Neuronal stem cell (in vitro differentiated cells): ENCODE measurements around the gene TLR9.

Source experiments
- DNase-seq: peaks from one replicate; pipeline ENCODE4 v3.0.0-alpha.2; 2013; ENCODE audit warnings: low spot score
- H2AFZ ChIP-seq: one replicate; pipeline ENCODE4 v1.6.1; 2013; ENCODE audit warnings: mild to moderate bottlenecking, low read length, inconsistent platforms
- H2AK5ac ChIP-seq: 2 replicates; pipeline ENCODE4 v1.6.1; 2013; ENCODE audit warnings: low read depth, mild to moderate bottlenecking, inconsistent platforms, low read length, moderate library complexity, mixed read lengths
- H2BK120ac ChIP-seq: 2 replicates; pipeline ENCODE4 v1.6.1; 2013; ENCODE audit warnings: low read depth, mild to moderate bottlenecking, inconsistent platforms, low read length, moderate library complexity, mixed read lengths
- H2BK12ac ChIP-seq: one replicate; pipeline ENCODE4 v1.6.1; 2013; ENCODE audit warnings: low read length, inconsistent platforms
- H2BK15ac ChIP-seq: 2 replicates; pipeline ENCODE4 v1.6.1; 2013; ENCODE audit warnings: mild to moderate bottlenecking, low read length, inconsistent platforms, mixed read lengths
- H2BK5ac ChIP-seq: one replicate; pipeline ENCODE4 v1.6.1; 2013; ENCODE audit warnings: inconsistent platforms, mild to moderate bottlenecking, low read length, moderate library complexity
- H3K14ac ChIP-seq: one replicate; pipeline ENCODE4 v1.6.1; 2013; ENCODE audit warnings: low read length, inconsistent platforms
- H3K18ac ChIP-seq: 2 replicates; pipeline ENCODE4 v1.6.1; 2013; ENCODE audit warnings: low read length, inconsistent platforms
- H3K23ac ChIP-seq: 2 replicates; pipeline ENCODE4 v1.6.1; 2013; ENCODE audit warnings: low read depth, mild to moderate bottlenecking, mixed read lengths, low read length, inconsistent platforms; ENCODE audit not compliant: poor library complexity
- H3K27ac ChIP-seq: replicated peaks from 3 replicates; pipeline ENCODE4 v1.5.1; 2013; ENCODE audit warnings: low read length, inconsistent platforms
- H3K27me3 ChIP-seq, 3 experiments: 2 replicates each; pipeline ENCODE4 v1.6.1; 2013; ENCODE audit warnings: low read length in 3 of 3, mild to moderate bottlenecking in 2 of 3, inconsistent platforms in 1 of 3, low read depth in 1 of 3, mixed read lengths in 1 of 3, moderate library complexity in 1 of 3; ENCODE audit not compliant: control insufficient read depth in 3 of 3, insufficient read depth in 3 of 3
- H3K36me3 ChIP-seq, 2 donors: replicated peaks in 1 of 2; 2 replicates each; pipeline ENCODE4 v1.6.1; 2013; ENCODE audit warnings: low read length in 2 of 2; ENCODE audit not compliant: control insufficient read depth in 2 of 2, insufficient read depth in 2 of 2
- H3K4ac ChIP-seq: 2 replicates; pipeline ENCODE4 v1.6.1; 2013; ENCODE audit warnings: inconsistent platforms, mild to moderate bottlenecking, low read length, moderate library complexity
- H3K4me1 ChIP-seq, 2 donors: 1 replicate in 1 of 2; 2 replicates in 1 of 2; pipeline ENCODE4 v1.6.1; 2013; ENCODE audit warnings: low read length in 2 of 2, low read depth in 1 of 2; ENCODE audit not compliant: control insufficient read depth in 2 of 2, insufficient read depth in 1 of 2
- H3K4me2 ChIP-seq: one replicate; pipeline ENCODE4 v1.6.1; 2013; ENCODE audit warnings: mild to moderate bottlenecking, low read length, inconsistent platforms; ENCODE audit not compliant: insufficient read depth, poor library complexity, severe bottlenecking
- H3K4me3 ChIP-seq, 2 donors: 2 replicates each; pipeline ENCODE4 v1.5.1; 2013; ENCODE audit warnings: low read length in 2 of 2, mild to moderate bottlenecking in 2 of 2, inconsistent platforms in 1 of 2, moderate library complexity in 1 of 2
- H3K79me1 ChIP-seq: one replicate; pipeline ENCODE4 v1.6.1; 2013; ENCODE audit warnings: low read depth, mild to moderate bottlenecking, inconsistent platforms, low read length, moderate library complexity
- H3K9ac ChIP-seq: one replicate; pipeline ENCODE4 v1.6.1; 2013; ENCODE audit warnings: mild to moderate bottlenecking, low read depth, low read length, inconsistent platforms; ENCODE audit not compliant: poor library complexity
- H3K9me3 ChIP-seq, 2 donors: replicated peaks in 1 of 2; 2 replicates each; pipeline versions ENCODE3 to v1.6.1; 2013; ENCODE audit warnings: low read length in 2 of 2, mild to moderate bottlenecking in 2 of 2, inconsistent platforms in 1 of 2, low read depth in 1 of 2, mixed read lengths in 1 of 2, moderate library complexity in 1 of 2; ENCODE audit not compliant: control insufficient read depth in 2 of 2, insufficient read depth in 1 of 2
- H4K8ac ChIP-seq: one replicate; pipeline ENCODE4 v1.6.1; 2013; ENCODE audit warnings: low read depth, mild to moderate bottlenecking, inconsistent platforms, low read length, moderate library complexity
- H4K91ac ChIP-seq: one replicate; pipeline ENCODE4 v1.6.1; 2013; ENCODE audit warnings: low read length, low read depth, mild to moderate bottlenecking, inconsistent platforms; ENCODE audit not compliant: poor library complexity
- WGBS, 2 donors: extraction: QIAGEN DNeasy Blood & Tissue Kit; methylation state at CpG; one replicate each; pipeline ENCODE4 v1.1.7; 2013; ENCODE audit warnings: missing lambda C conversion rate in 2 of 2, mixed read lengths in 1 of 2; ENCODE audit not compliant: insufficient read length in 2 of 2, insufficient replicate concordance in 1 of 2; ENCODE audit errors: extremely low coverage in 2 of 2; 5-methylcytosine and 5-hydroxymethylcytosine counted together

The TLR9 gene

GRCh38 chr3:52262447-52262846, 37.0 kb upstream of the TLR9 start:
- no peak overlapping the region for H3K14ac ChIP-seq
- peaks cover 46 to 99% of the 10 kb centered on the region in 2 donors for H3K36me3 ChIP-seq
- H3K18ac ChIP-seq = no peak overlapping the region
- no peak overlapping the region for H3K23ac ChIP-seq
- no peaks in the 10 kb centered on the region for H3K9me3 ChIP-seq
- H2BK5ac ChIP-seq = no peak overlapping the region
- H4K8ac ChIP-seq = no peak overlapping the region
- H3K27me3 ChIP-seq = no peaks in the 10 kb centered on the region
- no peak overlapping the region for H2BK12ac ChIP-seq
- H2AFZ ChIP-seq = no peak overlapping the region
- DNase-seq = no peak
- no peak overlapping the region for H3K4me3 ChIP-seq
- no peak overlapping the region for H4K91ac ChIP-seq
- no peak overlapping the region for H3K4me2 ChIP-seq
- H3K27ac ChIP-seq = no peak overlapping the region
- no peak overlapping the region for H2AK5ac ChIP-seq
- H2BK15ac ChIP-seq = no peak overlapping the region
- no peak overlapping the region for H3K9ac ChIP-seq
- no peaks in the 10 kb centered on the region for H3K4me1 ChIP-seq
- H3K79me1 ChIP-seq = no peaks in the 10 kb centered on the region
- H3K4ac ChIP-seq = no peak overlapping the region
- H2BK120ac ChIP-seq = no peak overlapping the region

- H4K91ac ChIP-seq = no peak overlapping the region
- no peaks in the 10 kb centered on the region for H3K4me1 ChIP-seq
- H2BK5ac ChIP-seq = no peak overlapping the region
- H2AFZ ChIP-seq = no peak overlapping the region
- no CpG with 5 or more reads among the region's 4 CpGs for WGBS, 2 donors
- H3K4ac ChIP-seq = no peak overlapping the region
- no peaks in the 10 kb centered on the region for H3K79me1 ChIP-seq
- H3K9ac ChIP-seq = no peak overlapping the region
- no peak overlapping the region for H3K27ac ChIP-seq
- H2BK15ac ChIP-seq = no peak overlapping the region
- no peak overlapping the region for H2AK5ac ChIP-seq
- no peak overlapping the region for H4K8ac ChIP-seq
- no peak overlapping the region for H3K4me3 ChIP-seq
- H2BK12ac ChIP-seq = no peak overlapping the region
- H3K36me3 ChIP-seq = peaks cover 56 to 98% of the 10 kb centered on the region in 2 donors
- no peaks in the 10 kb centered on the region for H3K27me3 ChIP-seq
- no peak overlapping the region for H3K4me2 ChIP-seq
- H3K14ac ChIP-seq = no peak overlapping the region
- H3K23ac ChIP-seq = no peak overlapping the region
- no peaks in the 10 kb centered on the region for H3K9me3 ChIP-seq
- H3K18ac ChIP-seq = no peak overlapping the region
- H2BK120ac ChIP-seq = no peak overlapping the region
- no peak for DNase-seq
Measured at GRCh38 chr3:52259448-52259847, 34.0 kb upstream of the TLR9 start.

GRCh38 chr3:52259035-52259434, 33.6 kb upstream of the TLR9 start:
- Histone ChIP-seq H2BK5ac (no peak overlapping the region), H3K4ac (no peak overlapping the region), H2BK12ac (no peak overlapping the region), H3K9me3 (no peaks in the 10 kb centered on the region), H3K4me2 (no peak overlapping the region), H4K8ac (no peak overlapping the region), H2BK120ac (no peak overlapping the region), H3K18ac (no peak overlapping the region), H3K14ac (no peak overlapping the region), H3K4me1 (no peaks in the 10 kb centered on the region), H2BK15ac (no peak overlapping the region), H3K27ac (no peak overlapping the region), H4K91ac (no peak overlapping the region), H3K36me3 (peaks cover 55 to 98% of the 10 kb centered on the region in 2 donors), H3K9ac (no peak overlapping the region), H3K79me1 (no peaks in the 10 kb centered on the region), H3K23ac (no peak overlapping the region), H3K27me3 (no peaks in the 10 kb centered on the region), H2AFZ (no peak overlapping the region), H2AK5ac (no peak overlapping the region), H3K4me3 (no peak overlapping the region)
- WGBS, 2 donors = no CpG with 5 or more reads among the region's 1 CpG
- DNase-seq = no peak

- no peaks in the 10 kb centered on the region for H3K27me3 ChIP-seq
- no peak overlapping the region for H3K23ac ChIP-seq
- no peak overlapping the region for H2BK12ac ChIP-seq
- no peak overlapping the region for H2BK120ac ChIP-seq
- no peak overlapping the region for H2AK5ac ChIP-seq
- H3K36me3 ChIP-seq = peaks cover 59 to 98% of the 10 kb centered on the region in 2 donors
- H3K9ac ChIP-seq = no peak overlapping the region
- no peak overlapping the region for H3K4me2 ChIP-seq
- no peaks in the 10 kb centered on the region for H3K79me1 ChIP-seq
- no peak overlapping the region for H4K91ac ChIP-seq
- no peak overlapping the region for H3K4ac ChIP-seq
- H3K14ac ChIP-seq = no peak overlapping the region
- no peaks in the 10 kb centered on the region for H3K4me1 ChIP-seq
- H3K27ac ChIP-seq = no peak overlapping the region
- no peak overlapping the region for H2AFZ ChIP-seq
- H3K18ac ChIP-seq = no peak overlapping the region
- no peak for DNase-seq
- no peak overlapping the region for H2BK15ac ChIP-seq
- no peak overlapping the region for H2BK5ac ChIP-seq
- H4K8ac ChIP-seq = no peak overlapping the region
- H3K4me3 ChIP-seq = no peak overlapping the region
- H3K9me3 ChIP-seq = no peaks in the 10 kb centered on the region
- WGBS, 2 donors = no CpG with 5 or more reads among the region's 4 CpGs
Measured at GRCh38 chr3:52257911-52258310, 32.5 kb upstream of the TLR9 start.
